Hepatocyte (in vitro differentiated cells): Measurements from ENCODE around the gene NUCKS1.

Source experiments
- EZH2 ChIP-seq: fragments of 200-600 bp; sonication (generic); IDR thresholded peaks from 2 replicates; pipeline ENCODE4 v1.6.1; 2016; ENCODE audit warnings: antibody characterized with exemption, mild to moderate bottlenecking, borderline replicate concordance
- TF ChIP-seq, protein P1 (sequence below): fragments of 200-600 bp; sonication (generic); IDR thresholded peaks from 2 replicates; pipeline ENCODE4 v1.5.1; 2016; ENCODE audit warnings: antibody characterized with exemption, mild to moderate bottlenecking; ENCODE audit not compliant: poor library complexity

- TF ChIP-seq, protein P1, sequence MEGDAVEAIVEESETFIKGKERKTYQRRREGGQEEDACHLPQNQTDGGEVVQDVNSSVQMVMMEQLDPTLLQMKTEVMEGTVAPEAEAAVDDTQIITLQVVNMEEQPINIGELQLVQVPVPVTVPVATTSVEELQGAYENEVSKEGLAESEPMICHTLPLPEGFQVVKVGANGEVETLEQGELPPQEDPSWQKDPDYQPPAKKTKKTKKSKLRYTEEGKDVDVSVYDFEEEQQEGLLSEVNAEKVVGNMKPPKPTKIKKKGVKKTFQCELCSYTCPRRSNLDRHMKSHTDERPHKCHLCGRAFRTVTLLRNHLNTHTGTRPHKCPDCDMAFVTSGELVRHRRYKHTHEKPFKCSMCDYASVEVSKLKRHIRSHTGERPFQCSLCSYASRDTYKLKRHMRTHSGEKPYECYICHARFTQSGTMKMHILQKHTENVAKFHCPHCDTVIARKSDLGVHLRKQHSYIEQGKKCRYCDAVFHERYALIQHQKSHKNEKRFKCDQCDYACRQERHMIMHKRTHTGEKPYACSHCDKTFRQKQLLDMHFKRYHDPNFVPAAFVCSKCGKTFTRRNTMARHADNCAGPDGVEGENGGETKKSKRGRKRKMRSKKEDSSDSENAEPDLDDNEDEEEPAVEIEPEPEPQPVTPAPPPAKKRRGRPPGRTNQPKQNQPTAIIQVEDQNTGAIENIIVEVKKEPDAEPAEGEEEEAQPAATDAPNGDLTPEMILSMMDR = no peak
- no peak for TF ChIP-seq EZH2
Observed at GRCh38 chr1:205715628-205716027, 34.4 kb downstream of the NUCKS1 start.
